Cardiac atrium fibroblast (primary cell): Measurements from ENCODE around the gene PRH2. TPM values are rescaled to one million over a fixed set of nuclear protein-coding genes. Genes with fewer than 3 reads are reported as not detected.

Experiments
- total RNA-seq: library from RNA; depleted of rRNA; stranded (reverse); fragments of >200 nt; gene quantifications from 2 replicates; pipeline ENCODE4 v1.2.3, GENCODE V29; 2015

Gene PRH2
- total RNA-seq: not detected in 2 replicates

DNA sequence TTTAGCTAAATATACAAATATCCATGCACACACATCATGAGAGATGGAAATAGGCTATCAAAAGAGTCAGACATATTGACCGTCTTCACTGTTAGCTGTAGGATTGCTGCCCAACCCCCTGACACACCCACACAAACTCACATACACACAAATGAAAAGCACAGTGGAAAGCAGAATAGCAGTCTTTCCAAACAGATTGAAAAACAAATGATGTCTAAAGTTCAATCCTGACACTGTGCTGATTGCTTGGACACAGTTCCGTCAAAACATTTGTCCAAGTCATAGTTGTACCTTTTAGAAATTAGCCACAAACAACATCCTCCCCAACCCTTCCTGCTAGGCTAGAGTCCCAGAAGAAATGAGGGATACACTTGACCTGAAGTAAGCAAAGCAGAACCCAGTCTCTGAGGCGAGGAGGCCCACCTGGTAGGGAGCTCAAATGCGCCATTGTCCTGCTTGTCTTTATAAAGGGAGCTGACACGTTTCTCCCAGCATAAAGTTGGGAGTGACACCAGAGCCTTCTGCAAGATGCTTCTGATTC lies at the start of gene PRH2:
Gene PRH2 (plus strand): TSS at position 491 of the 541 bp plus-strand sequence. CDS start 38 bp downstream, at position 529.

GRCh38 chr12:10884086-10884725 lies 44.8 kb upstream of the PRH2 start, which contains the start of gene PRH1:
Gene PRH1, minus strand, starts transcription at chr12:10884255. Its CDS starts 38 bp downstream, at chr12:10884217.

DNA sequence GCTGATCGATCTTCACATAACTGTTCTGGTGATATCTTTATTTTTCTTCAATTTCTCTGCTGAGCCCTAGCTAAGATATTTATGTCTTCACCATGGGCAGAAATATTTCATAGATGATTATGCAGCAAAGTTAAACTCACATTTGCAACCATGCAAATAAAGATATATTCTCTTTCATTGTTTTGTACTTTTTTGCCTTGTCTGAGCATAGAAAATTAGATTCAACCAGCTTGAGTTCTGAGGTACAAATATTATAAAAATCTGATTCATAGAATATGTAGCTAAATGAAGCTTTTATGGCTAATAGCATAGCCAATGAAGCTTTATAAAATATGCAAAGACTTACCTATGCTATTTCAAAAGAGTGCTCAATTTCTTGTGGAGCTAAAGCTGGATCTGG lies 19.6 kb upstream of the PRH2 start, which contains the start of gene TAS2R13:
Gene TAS2R13 (minus strand): TSS at position 101 of the 400 bp plus-strand sequence. CDS start 264 bp downstream, outside the sequence.

GRCh38 chr12:10939163-10939562 lies 10.1 kb downstream of the PRH2 start, which contains the start of gene TAS2R14:
Gene TAS2R14, minus strand, starts transcription at chr12:10939263. Its CDS starts 56 bp downstream, at chr12:10939207.

Other genes with a start within 250 kb of the PRH2 start
- gene YBX3, start 205.9 kb upstream of the PRH2 start, total RNA-seq: 174 and 185 TPM in 2 replicates
- not detected in 2 replicates for gene TAS2R7, start 126.6 kb upstream of the PRH2 start, total RNA-seq
- gene TAS2R8, start 122.0 kb upstream of the PRH2 start, total RNA-seq: not detected in 2 replicates
- not detected in 2 replicates for gene TAS2R9, start 119.1 kb upstream of the PRH2 start, total RNA-seq
- gene TAS2R10, start 102.9 kb upstream of the PRH2 start, total RNA-seq: 0.36 TPM in 1 of 2 replicates, not detected in the other
- not detected in 2 replicates for gene PRR4, start 79.8 kb upstream of the PRH2 start, total RNA-seq
- 2.1 and 2.9 TPM in 2 replicates for gene PRH1, start 45.0 kb upstream of the PRH2 start, total RNA-seq
- gene TAS2R13, start 19.7 kb upstream of the PRH2 start, total RNA-seq: not detected in 2 replicates
- 0.54 and 1.8 TPM in 2 replicates for gene TAS2R14, start 10.0 kb downstream of the PRH2 start, total RNA-seq
- 0.49 TPM in 1 of 2 replicates, not detected in the other for gene TAS2R50, start 57.7 kb downstream of the PRH2 start, total RNA-seq
- gene TAS2R20, start 69.1 kb downstream of the PRH2 start, total RNA-seq: 0.18 and 0.32 TPM in 2 replicates
- gene TAS2R19, start 93.4 kb downstream of the PRH2 start, total RNA-seq: 0.49 TPM in 1 of 2 replicates, not detected in the other
- gene TAS2R31, start 102.2 kb downstream of the PRH2 start, total RNA-seq: 0.54 and 0.81 TPM in 2 replicates
- gene TAS2R46, start 133.1 kb downstream of the PRH2 start, total RNA-seq: 0.72 TPM in 1 of 2 replicates, not detected in the other
- not detected in 2 replicates for gene TAS2R43, start 163.1 kb downstream of the PRH2 start, total RNA-seq
- 0.49 and 1.3 TPM in 2 replicates for gene TAS2R30, start 205.4 kb downstream of the PRH2 start, total RNA-seq
- 7.3 and 7.6 TPM in 2 replicates for gene SMIM10L1, start 242.0 kb downstream of the PRH2 start, total RNA-seq